ENCODE data around the gene OR1F1.

Gene OR1F1

DNA sequence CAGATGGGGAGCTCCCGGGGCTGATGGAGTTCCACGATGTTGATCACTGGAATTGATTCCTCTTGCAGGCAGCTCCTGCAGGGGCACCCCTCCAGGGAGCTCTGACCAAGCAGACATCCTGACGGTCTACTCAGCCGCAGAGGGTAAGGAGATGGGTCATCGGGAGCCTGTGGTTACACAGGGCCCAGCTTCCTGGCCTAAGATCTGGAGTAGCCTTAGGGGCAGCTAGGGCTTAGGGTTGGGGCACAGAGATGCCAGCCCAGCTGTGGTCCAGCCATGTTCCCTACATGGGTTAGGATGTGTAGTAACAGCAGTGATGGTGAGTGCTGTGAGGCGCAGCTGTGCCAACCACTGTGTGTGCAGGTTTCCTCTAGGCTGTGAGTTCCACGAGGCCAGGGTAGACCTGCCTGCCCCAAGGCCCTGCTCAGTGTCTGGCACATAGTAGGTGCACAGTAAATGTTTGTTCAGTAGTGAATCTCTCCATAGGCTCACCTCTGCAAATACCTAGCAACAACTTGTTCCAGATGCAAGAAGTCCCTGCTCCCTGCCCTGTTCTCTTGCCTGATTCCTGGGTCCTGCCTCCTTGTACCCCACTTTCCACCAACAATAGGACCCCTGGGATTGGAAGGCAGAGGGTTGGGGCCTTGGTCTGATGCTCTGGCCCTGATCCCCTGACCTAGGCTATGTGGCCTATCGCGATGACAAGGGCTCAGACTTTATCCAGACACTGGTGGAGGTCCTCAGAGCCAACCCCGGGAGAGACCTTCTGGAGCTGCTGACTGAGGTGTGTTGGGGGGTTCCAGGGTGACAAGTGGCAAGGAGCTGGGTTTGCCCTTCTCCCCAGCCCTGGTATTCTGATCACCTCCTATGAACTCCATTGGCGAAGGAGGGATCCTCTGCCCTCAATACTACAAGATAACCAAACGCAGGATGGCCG is 39.5 kb upstream of the OR1F1 start:
- no peaks in the 10 kb centered on the region for H3K36me3 ChIP-seq
- H3K9me3 ChIP-seq (ENCODE audit: severe bottlenecking): no peaks in the 10 kb centered on the region
- H3K4me3 ChIP-seq (ENCODE audit: low read depth, low read length): no peak overlapping the region
- TF ChIP-seq, protein P1, sequence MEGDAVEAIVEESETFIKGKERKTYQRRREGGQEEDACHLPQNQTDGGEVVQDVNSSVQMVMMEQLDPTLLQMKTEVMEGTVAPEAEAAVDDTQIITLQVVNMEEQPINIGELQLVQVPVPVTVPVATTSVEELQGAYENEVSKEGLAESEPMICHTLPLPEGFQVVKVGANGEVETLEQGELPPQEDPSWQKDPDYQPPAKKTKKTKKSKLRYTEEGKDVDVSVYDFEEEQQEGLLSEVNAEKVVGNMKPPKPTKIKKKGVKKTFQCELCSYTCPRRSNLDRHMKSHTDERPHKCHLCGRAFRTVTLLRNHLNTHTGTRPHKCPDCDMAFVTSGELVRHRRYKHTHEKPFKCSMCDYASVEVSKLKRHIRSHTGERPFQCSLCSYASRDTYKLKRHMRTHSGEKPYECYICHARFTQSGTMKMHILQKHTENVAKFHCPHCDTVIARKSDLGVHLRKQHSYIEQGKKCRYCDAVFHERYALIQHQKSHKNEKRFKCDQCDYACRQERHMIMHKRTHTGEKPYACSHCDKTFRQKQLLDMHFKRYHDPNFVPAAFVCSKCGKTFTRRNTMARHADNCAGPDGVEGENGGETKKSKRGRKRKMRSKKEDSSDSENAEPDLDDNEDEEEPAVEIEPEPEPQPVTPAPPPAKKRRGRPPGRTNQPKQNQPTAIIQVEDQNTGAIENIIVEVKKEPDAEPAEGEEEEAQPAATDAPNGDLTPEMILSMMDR (IDR thresholded peaks at IDR 0.05; ENCODE audit: low read depth, low read length): no peak
- DNase-seq: no peak
- H3K27ac ChIP-seq: no peak overlapping the region
- peaks cover 7% of the 10 kb centered on the region for H3K27me3 ChIP-seq (ENCODE audit: insufficient read depth, low read depth, severe bottlenecking)

DNA sequence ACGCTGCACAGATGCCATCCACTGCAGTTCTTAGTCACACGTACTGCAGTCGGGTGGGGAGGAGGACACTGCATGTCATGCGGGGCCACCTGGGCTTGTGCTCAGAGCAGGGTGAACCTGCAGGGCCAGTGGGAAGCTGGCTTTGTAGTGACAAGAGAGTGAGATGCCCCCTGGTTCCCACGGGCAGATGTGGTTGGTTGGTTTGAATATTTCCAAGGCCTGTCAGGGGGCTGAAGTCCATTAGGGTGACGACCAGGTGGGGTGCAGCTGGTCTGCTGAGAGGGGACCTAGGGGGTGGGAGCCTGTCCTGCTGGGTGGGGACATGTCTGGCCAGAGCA is 38.8 kb upstream of the OR1F1 start:
- no peak for DNase-seq
- TF ChIP-seq, protein P1 (IDR thresholded peaks at IDR 0.05; ENCODE audit: low read depth, low read length): no peak
- no peak overlapping the region for H3K4me3 ChIP-seq (ENCODE audit: low read depth, low read length)
- H3K27me3 ChIP-seq (ENCODE audit: insufficient read depth, low read depth, severe bottlenecking): peaks cover 7% of the 10 kb centered on the region
- no peaks in the 10 kb centered on the region for H3K9me3 ChIP-seq (ENCODE audit: severe bottlenecking)
- H3K36me3 ChIP-seq: no peaks in the 10 kb centered on the region
- H3K27ac ChIP-seq: no peak overlapping the region

DNA sequence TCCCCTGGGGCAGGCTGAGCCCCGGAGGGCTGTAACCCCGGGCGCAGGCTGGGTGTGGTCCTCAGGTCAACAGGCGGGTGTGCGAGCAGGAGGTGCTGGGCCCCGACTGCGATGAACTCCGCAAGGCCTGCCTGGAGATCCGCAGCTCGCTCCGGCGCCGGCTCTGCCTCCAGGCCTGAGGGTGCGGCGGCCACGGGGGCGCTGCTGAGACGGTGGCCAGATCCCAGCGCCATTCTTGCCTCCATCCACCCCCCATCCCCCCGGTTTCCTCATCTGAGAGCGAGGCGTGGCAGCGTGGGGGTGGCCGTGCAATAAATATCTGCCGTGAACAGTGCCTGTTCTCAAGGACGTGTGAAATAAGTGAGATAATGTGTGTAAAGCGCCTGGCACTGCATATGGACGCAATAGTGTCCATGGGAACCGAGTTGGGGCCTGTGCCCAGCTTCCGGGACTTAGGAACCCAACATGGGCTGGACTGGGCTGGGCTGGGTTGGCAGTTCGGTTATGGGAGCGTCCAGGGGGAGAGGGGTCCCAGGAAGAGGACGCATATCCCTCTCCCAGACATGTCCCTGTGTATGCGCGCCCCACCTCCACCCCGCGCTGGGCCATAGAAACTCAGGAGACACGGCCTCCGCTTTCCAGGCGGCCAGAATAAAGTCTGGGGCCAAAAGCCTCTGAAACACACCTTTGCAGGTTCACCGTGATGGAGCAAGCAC is 38.2 kb upstream of the OR1F1 start:
- peak overlapping the region; percentile 47 for H3K27ac ChIP-seq
- DNase-seq: peak; percentile 76
- H3K27me3 ChIP-seq (ENCODE audit: insufficient read depth, low read depth, severe bottlenecking): peaks cover 7% of the 10 kb centered on the region
- H3K4me3 ChIP-seq (ENCODE audit: low read depth, low read length): peak overlapping the region; percentile 85
- no peaks in the 10 kb centered on the region for H3K36me3 ChIP-seq
- no peaks in the 10 kb centered on the region for H3K9me3 ChIP-seq (ENCODE audit: severe bottlenecking)
- TF ChIP-seq, protein P1 (IDR thresholded peaks at IDR 0.05; ENCODE audit: low read depth, low read length): peak; percentile 71

DNA sequence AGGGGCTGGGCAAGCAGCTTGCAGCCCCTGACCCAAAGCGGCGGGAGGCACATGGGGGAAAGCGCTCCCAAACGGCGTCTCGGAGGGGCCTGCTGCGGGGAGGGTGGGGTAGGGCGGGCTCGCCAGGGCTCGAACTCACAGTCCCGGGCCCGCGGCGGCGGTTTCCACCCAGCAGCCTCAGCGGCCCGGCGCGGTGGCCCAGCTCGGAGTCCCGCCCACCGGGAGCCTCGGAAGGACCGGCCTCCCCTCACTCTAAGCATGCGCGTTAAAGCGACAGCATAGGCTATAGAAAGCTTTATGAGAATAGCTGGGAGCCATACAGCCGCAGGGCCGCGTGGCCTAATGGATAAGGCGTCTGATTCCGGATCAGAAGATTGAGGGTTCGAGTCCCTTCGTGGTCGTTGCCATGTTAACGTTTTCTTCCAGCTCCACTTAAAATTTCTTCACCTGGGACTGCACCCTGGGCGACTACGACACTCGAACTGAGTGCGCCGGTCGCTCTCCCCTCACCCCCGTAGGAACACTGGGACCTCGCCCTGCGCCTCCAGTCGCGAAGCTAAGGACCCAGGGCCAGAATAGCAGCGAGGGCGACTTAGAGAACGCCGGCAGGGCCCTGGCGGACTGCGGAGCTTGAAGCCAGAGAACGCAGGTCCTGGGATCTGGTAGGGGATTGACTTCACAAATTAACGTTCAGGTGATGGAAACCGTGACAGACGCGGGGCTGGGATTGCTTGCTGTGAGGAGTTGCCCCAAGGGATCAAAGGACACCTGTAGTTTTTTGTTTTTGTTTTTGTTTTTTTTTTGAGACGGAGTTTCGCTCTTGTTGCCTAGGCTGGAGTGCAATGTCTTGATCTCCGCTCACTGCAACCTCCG is 37.4 kb upstream of the OR1F1 start:
- Histone ChIP-seq H3K4me3 (ENCODE audit: low read depth, low read length) (peak overlapping the region; percentile 85), H3K27me3 (ENCODE audit: insufficient read depth, low read depth, severe bottlenecking) (peaks cover 7% of the 10 kb centered on the region), H3K36me3 (no peaks in the 10 kb centered on the region), H3K27ac (peak overlapping the region; percentile 47), H3K9me3 (ENCODE audit: severe bottlenecking) (no peaks in the 10 kb centered on the region)
- TF ChIP-seq, protein P1 (IDR thresholded peaks at IDR 0.05; ENCODE audit: low read depth, low read length): no peak
- DNase-seq: peak; percentile 96

DNA sequence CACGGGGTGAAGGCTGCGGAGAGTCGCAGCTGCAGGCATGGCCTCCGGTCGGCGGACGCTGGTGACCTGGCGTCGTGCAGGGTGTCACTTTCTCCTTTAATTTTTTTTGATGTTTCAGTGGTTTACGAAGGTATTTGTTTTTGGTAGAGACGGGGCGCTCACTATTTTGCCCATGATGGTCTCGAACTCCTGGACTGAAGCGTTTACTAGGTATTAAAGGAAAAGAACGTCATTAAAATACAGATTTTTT is 36.1 kb upstream of the OR1F1 start:
- Histone ChIP-seq H3K9me3 (ENCODE audit: severe bottlenecking) (no peaks in the 10 kb centered on the region), H3K4me3 (ENCODE audit: low read depth, low read length) (peak overlapping the region; percentile 85), H3K36me3 (no peaks in the 10 kb centered on the region), H3K27me3 (ENCODE audit: insufficient read depth, low read depth, severe bottlenecking) (peaks cover 7% of the 10 kb centered on the region), H3K27ac (no peak overlapping the region)
- TF ChIP-seq, protein P1 (IDR thresholded peaks at IDR 0.05; ENCODE audit: low read depth, low read length): no peak
- no peak for DNase-seq

Measured in WERI-Rb-1 (cell line).